H1 (cell line): Measurements from ENCODE around the gene GINS2. TPM values are rescaled to one million over a fixed set of nuclear protein-coding genes. Genes with fewer than 3 reads are reported as not detected.

Experiments used
- CBX5 ChIP-seq: fragments of 300-800, 300-1000 bp; sonication (generic); IDR thresholded peaks from 2 replicates; pipeline ENCODE4 v1.7.1; 2016; ENCODE audit warnings: antibody characterized with exemption, low read length, low read depth
- CHD2 ChIP-seq: IDR thresholded peaks from 2 replicates; pipeline ENCODE4 v1.6.1; 2012; ENCODE audit warnings: low read length, improper control_type of control experiment
- KDM5A ChIP-seq: fragments of 200-600 bp; IDR thresholded peaks from 2 replicates; pipeline ENCODE4 v1.7.1; 2012; ENCODE audit warnings: mild to moderate bottlenecking, low read length, inconsistent platforms, mixed read lengths
- polyA plus RNA-seq, 7 experiments: library from polyadenylated mRNA; depleted of rRNA in 3 of 7; stranded (reverse) in 5 of 7; unstranded in 2 of 7; fragments of >200 nt in 5 of 7; fragments of 200-250 nt in 2 of 7; gene quantifications; 1 replicate in 5 of 7; 2 replicates in 1 of 7; 4 replicates in 1 of 7; pipeline versions ENCODE4 v1.2.1 to v1.2.3, GENCODE V29; 2011 to 2013; ENCODE audit warnings: missing spikeins in 2 of 7, mixed read lengths in 2 of 7
- total RNA-seq: library from RNA; stranded (reverse); fragmentation: NEBNext Ultra II Directional; extraction: Animal tissue kit (Norgen Biotek cat#: 25700); gene quantifications from 2 replicates; pipeline ENCODE4 v1.2.1, GENCODE V29; 2021

Gene GINS2
- total and polyA plus RNA-seq, 2 of the 8 experiments (the other 6 are each of a cell fraction or from before 2014, with no cell fraction given) = 29.4 to 59.1 TPM

DNA sequence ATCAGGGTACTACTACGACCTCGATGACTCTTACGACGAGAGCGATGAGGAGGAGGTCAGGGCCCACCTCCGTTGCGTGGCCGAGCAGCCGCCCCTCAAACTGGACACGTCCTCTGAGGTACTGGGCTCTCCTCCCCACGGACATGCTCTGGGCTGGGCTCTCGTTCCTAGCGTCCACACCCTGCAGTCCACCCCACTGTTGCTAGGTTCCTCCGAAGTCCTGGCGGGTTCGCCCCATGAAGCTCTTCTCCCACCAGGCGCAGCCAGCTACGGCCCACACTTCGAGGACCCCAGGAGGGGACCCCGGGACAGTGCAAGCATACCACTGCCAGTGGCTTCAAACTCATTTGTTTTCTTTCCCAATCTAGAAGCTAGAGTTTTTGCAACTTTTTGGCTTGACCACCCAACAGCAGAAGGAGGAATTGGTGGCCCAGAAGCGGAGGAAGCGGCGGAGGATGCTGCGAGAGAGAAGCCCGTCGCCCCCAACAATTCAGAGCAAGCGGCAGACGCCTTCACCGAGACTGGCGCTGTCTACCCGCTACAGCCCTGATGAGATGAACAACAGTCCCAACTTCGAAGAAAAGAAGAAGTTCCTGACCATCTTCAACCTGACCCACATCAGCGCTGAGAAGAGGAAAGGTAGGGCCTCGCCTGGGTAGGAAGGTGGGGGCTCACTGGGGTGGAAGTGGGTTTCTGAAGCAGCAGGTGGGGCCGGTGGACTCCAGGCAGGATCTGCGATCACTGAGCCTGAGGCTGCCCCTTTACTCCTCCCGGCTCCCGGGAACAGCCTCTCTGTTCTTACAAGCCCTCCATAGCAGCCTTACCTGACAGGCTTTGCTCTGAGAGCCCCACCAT lies 25.6 kb downstream of the GINS2 start (continued):
- TF ChIP-seq CHD2 (no peak), KDM5A (no peak), CBX5 (no peak)
